ENCODE measurements around the gene KLHDC8A. TPM values are rescaled to one million over a fixed set of nuclear protein-coding genes. Genes with fewer than 3 reads are reported as not detected.
A peak's percentile ranks its signal among the peaks of the same experiment; 100 is the strongest.

KLHDC8A gene
- total and polyA plus RNA-seq, 2 of the 4 experiments (the other 2 are of a cell fraction) = not detected

DNA sequence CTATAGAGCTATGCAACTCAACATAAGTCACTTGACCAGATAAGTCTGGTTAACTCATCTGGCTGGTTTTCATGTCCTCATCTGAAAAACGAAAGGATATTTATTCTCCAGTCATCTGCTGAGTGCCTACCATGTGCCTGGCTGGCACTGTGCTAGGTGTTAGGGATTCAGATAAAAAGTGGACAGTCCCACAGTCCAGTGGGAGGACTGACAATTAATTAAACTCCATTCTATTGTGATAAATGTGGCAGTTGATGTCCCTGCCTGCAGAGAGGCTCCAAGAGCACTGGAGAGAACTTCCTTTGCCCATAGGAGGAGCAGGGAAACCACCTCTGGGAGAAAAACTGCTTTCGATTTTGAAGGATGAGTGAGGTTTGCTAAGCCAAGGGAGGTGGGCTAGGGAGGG, 40.6 kb downstream of the KLHDC8A start:
- Histone ChIP-seq H3K18ac (ENCODE audit: low read depth, low read length) (peak overlapping the region; percentile 17; the same call in 1 of the 2 replicates), H3K9me1 (ENCODE audit: insufficient read depth, low read length) (peaks cover 46% of the 10 kb centered on the region), H4K8ac (ENCODE audit: low read depth in 2 of 2, low read length in 2 of 2) (peak overlapping the region; percentile 15 to 24; a peak in 2 of 4 replicates), H4K5ac (ENCODE audit: low read depth, low read length) (no peak overlapping the region), H3K4ac (ENCODE audit: low read depth, low read length) (peak overlapping the region; percentile 24; the same call in 1 of the 2 replicates), H2BK15ac (ENCODE audit: low read depth, low read length) (no peak overlapping the region; the same call in 2 of the 3 replicates), H3K4me2 (ENCODE audit: low read depth, low read length) (peak overlapping the region; percentile 40; the same call in 1 of the 2 replicates), H3K23ac (ENCODE audit: low read depth, low read length) (peak overlapping the region; percentile 47; the same call in 1 of the 2 replicates), H3K36me3 (ENCODE audit: control insufficient read depth, insufficient read depth, low read length) (peaks cover 13% of the 10 kb centered on the region), H3K79me1 (ENCODE audit: low read depth in 1 of 2, low read length in 2 of 2) (peaks cover 4 to 84% of the 10 kb centered on the region in 2 experiments; a peak in 3 of 4 replicates), H3K27me3 (ENCODE audit: control insufficient read depth, insufficient read depth, low read length) (no peaks in the 10 kb centered on the region), H3K9ac (ENCODE audit: low read depth, low read length) (peak overlapping the region; percentile 32; the same call in 1 of the 2 replicates), H4K20me1 (ENCODE audit: insufficient read depth, low read length) (peaks cover 75% of the 10 kb centered on the region), H3K27ac (ENCODE audit: insufficient read depth, low read length) (peak overlapping the region; percentile 45), H2BK20ac (ENCODE audit: low read depth, low read length) (no peak overlapping the region; the same call in 1 of the 2 replicates), H2AK5ac (ENCODE audit: low read depth, low read length) (peak overlapping the region; percentile 54; the same call in 1 of the 2 replicates), H3K9me3 (ENCODE audit: control insufficient read depth, insufficient read depth, low read length) (no peaks in the 10 kb centered on the region), H3K14ac (replicated peaks; ENCODE audit: low read depth, low read length) (no peak overlapping the region), H4K91ac (ENCODE audit: insufficient read depth, low read depth, low read length) (no peak overlapping the region), H2BK5ac (ENCODE audit: low read depth, low read length, poor library complexity, severe bottlenecking) (peak overlapping the region; percentile 62), H2AFZ (replicated peaks; ENCODE audit: low read length, poor library complexity) (no peak overlapping the region), H3K4me3 (ENCODE audit: insufficient read depth, low read depth, low read length) (no peak overlapping the region), H2AK9ac (replicated peaks; ENCODE audit: low read depth, low read length, poor library complexity) (no peak overlapping the region), H3K56ac (ENCODE audit: extremely low read depth, insufficient read depth, low read length) (no peak overlapping the region), H2BK120ac (ENCODE audit: low read depth, low read length) (no peak overlapping the region), H3K4me1 (ENCODE audit: control insufficient read depth, insufficient read depth, low read length) (peaks cover 46% of the 10 kb centered on the region)
- in situ Hi-C loops (cut with MboI; ENCODE audit: low sequenced_read_pairs) (no loop called here), intact Hi-C loops (cut with micrococcal nuclease) (no loop called here), dilution Hi-C loops (cut with HindIII; ENCODE audit: low sequenced_read_pairs, unreplicated experiment) (no loop called here)
- WGBS, 2 experiments (ENCODE audit: extremely low coverage in 2 of 2, insufficient read length in 1 of 2) = no CpG with 5 or more reads among the region's 2 CpGs
- ATAC-seq (ENCODE audit: low read depth) (no peak), DNase-seq (no peak)
- no TSS peak for BruUV-seq (replicated peaks)
- CTCF ChIA-PET = interaction anchor here (1.0 kb wide), 1 partner anchor 43 kb away, joined by 3 read pairs; no protein-coding TSS in a partner anchor
- no peak for TF ChIP-seq NFE2L2 (IDR thresholded peaks at IDR 0.05; ENCODE audit: low read depth, low read length)
- TF ChIP-seq, protein P1, sequence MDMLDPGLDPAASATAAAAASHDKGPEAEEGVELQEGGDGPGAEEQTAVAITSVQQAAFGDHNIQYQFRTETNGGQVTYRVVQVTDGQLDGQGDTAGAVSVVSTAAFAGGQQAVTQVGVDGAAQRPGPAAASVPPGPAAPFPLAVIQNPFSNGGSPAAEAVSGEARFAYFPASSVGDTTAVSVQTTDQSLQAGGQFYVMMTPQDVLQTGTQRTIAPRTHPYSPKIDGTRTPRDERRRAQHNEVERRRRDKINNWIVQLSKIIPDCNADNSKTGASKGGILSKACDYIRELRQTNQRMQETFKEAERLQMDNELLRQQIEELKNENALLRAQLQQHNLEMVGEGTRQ (IDR thresholded peaks at IDR 0.05; ENCODE audit: low read depth, low read length) = no peak
- TF ChIP-seq, protein P2, sequence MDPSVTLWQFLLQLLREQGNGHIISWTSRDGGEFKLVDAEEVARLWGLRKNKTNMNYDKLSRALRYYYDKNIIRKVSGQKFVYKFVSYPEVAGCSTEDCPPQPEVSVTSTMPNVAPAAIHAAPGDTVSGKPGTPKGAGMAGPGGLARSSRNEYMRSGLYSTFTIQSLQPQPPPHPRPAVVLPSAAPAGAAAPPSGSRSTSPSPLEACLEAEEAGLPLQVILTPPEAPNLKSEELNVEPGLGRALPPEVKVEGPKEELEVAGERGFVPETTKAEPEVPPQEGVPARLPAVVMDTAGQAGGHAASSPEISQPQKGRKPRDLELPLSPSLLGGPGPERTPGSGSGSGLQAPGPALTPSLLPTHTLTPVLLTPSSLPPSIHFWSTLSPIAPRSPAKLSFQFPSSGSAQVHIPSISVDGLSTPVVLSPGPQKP (IDR thresholded peaks at IDR 0.05; ENCODE audit: borderline replicate concordance, low read depth, low read length) = no peak
- no peak for TF ChIP-seq BHLHE40 (IDR thresholded peaks at IDR 0.05; ENCODE audit: low read depth, low read length)
- no peak for TF ChIP-seq RFX5 (IDR thresholded peaks at IDR 0.05; ENCODE audit: low read depth, low read length)
- no peak for TF ChIP-seq MAZ (IDR thresholded peaks at IDR 0.05; ENCODE audit: borderline replicate concordance, low read depth, low read length)
- TF ChIP-seq, protein P3, sequence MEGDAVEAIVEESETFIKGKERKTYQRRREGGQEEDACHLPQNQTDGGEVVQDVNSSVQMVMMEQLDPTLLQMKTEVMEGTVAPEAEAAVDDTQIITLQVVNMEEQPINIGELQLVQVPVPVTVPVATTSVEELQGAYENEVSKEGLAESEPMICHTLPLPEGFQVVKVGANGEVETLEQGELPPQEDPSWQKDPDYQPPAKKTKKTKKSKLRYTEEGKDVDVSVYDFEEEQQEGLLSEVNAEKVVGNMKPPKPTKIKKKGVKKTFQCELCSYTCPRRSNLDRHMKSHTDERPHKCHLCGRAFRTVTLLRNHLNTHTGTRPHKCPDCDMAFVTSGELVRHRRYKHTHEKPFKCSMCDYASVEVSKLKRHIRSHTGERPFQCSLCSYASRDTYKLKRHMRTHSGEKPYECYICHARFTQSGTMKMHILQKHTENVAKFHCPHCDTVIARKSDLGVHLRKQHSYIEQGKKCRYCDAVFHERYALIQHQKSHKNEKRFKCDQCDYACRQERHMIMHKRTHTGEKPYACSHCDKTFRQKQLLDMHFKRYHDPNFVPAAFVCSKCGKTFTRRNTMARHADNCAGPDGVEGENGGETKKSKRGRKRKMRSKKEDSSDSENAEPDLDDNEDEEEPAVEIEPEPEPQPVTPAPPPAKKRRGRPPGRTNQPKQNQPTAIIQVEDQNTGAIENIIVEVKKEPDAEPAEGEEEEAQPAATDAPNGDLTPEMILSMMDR (conservative IDR thresholded peaks at IDR 0.05; ENCODE audit: low read depth, low read length) = no peak
- no peak for TF ChIP-seq CHD1 (IDR thresholded peaks at IDR 0.05; ENCODE audit: low read depth, low read length)
- no peak for TF ChIP-seq RCOR1 (IDR thresholded peaks at IDR 0.05; ENCODE audit: insufficient replicate concordance, low read length)
- no peak for TF ChIP-seq FOS (IDR thresholded peaks at IDR 0.05; ENCODE audit: low read depth, low read length)
- TF ChIP-seq RAD21 (IDR thresholded peaks at IDR 0.05; ENCODE audit: low read length) = no peak
- no peak for TF ChIP-seq MAFK (IDR thresholded peaks at IDR 0.05; ENCODE audit: low read depth, low read length)
- no peak for TF ChIP-seq POLR2A (IDR thresholded peaks at IDR 0.05; ENCODE audit: low read depth, low read length)
- TF ChIP-seq SMC3 (IDR thresholded peaks at IDR 0.05; ENCODE audit: low read depth, low read length) = no peak
- TF ChIP-seq MXI1 (IDR thresholded peaks at IDR 0.05; ENCODE audit: borderline replicate concordance, low read depth, low read length) = no peak
- no peak for TF ChIP-seq CEBPB (IDR thresholded peaks at IDR 0.05; ENCODE audit: low read depth, low read length)
- POLR2A ChIA-PET (ENCODE audit: unreplicated experiment) = no interaction called here

All from IMR-90 (cell line).